ENCODE data around the gene PUS10.

DNA sequence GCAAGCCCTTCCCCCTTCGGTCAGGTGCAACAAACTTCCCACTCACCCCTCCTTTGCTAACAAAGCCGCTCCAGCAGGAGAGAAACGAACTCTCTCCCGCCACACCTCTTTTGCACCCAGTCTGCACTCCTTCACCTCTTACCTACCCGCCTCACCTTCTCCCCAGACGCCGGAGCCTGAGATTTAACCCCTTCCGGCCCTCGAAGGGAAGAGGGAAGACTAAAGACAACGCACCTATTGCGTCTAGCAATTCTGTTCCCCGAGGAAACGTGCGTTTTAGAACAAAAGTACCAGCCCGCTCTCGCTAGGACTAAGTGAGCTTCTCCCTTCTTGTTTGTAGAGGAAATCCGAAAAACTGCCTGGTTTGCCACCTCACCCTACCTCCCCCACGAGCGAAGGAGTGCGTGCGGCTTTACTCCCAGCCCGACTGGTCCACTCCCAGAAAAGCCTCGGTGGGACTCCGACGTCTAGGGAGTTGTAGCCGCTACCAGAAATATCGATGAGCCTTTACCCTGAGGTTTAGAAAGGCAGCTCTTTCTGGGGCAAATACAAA, 976 bp downstream of the PUS10 start:
- TF ChIP-seq, protein P1, sequence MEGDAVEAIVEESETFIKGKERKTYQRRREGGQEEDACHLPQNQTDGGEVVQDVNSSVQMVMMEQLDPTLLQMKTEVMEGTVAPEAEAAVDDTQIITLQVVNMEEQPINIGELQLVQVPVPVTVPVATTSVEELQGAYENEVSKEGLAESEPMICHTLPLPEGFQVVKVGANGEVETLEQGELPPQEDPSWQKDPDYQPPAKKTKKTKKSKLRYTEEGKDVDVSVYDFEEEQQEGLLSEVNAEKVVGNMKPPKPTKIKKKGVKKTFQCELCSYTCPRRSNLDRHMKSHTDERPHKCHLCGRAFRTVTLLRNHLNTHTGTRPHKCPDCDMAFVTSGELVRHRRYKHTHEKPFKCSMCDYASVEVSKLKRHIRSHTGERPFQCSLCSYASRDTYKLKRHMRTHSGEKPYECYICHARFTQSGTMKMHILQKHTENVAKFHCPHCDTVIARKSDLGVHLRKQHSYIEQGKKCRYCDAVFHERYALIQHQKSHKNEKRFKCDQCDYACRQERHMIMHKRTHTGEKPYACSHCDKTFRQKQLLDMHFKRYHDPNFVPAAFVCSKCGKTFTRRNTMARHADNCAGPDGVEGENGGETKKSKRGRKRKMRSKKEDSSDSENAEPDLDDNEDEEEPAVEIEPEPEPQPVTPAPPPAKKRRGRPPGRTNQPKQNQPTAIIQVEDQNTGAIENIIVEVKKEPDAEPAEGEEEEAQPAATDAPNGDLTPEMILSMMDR (conservative IDR thresholded peaks at IDR 0.05; ENCODE audit: low read depth, low read length) = no peak
- TF ChIP-seq MXI1 (IDR thresholded peaks at IDR 0.05; ENCODE audit: borderline replicate concordance, low read depth, low read length) (peak; percentile 71; the same call in 1 of the 2 replicates), RAD21 (IDR thresholded peaks at IDR 0.05; ENCODE audit: low read length) (no peak), CEBPB (IDR thresholded peaks at IDR 0.05; ENCODE audit: low read depth, low read length) (no peak), POLR2A (IDR thresholded peaks at IDR 0.05; ENCODE audit: low read depth, low read length) (no peak; the same call in 1 of the 2 replicates), MAFK (IDR thresholded peaks at IDR 0.05; ENCODE audit: low read depth, low read length) (no peak), RFX5 (IDR thresholded peaks at IDR 0.05; ENCODE audit: low read depth, low read length) (no peak), BHLHE40 (IDR thresholded peaks at IDR 0.05; ENCODE audit: low read depth, low read length) (no peak), MAZ (IDR thresholded peaks at IDR 0.05; ENCODE audit: borderline replicate concordance, low read depth, low read length) (peak; percentile 12; the same call in 1 of the 2 replicates), RCOR1 (IDR thresholded peaks at IDR 0.05; ENCODE audit: insufficient replicate concordance, low read length) (no peak)
